ENCODE results near the gene PIGU. TPM values are rescaled to one million over a fixed set of nuclear protein-coding genes. Genes with fewer than 3 reads are reported as not detected.
A peak's percentile ranks its signal among the peaks of the same experiment; 100 is the strongest.

Gene PIGU
- total RNA-seq, 1 donor from 2014 or later, result 45.8 TPM

- TF ChIP-seq CTCF (IDR thresholded peaks at IDR 0.05; ENCODE audit: unreplicated experiment), result no peak
- Mint-ChIP-seq H3K4me3 (ENCODE audit: low read depth) (peak overlapping the region; percentile 79), H3K4me1 (ENCODE audit: low read depth) (peaks cover 19% of the 10 kb centered on the region), H3K9me3 (ENCODE audit: low read depth) (no peaks in the 10 kb centered on the region), H3K27ac (peak overlapping the region; percentile 88), H3K27me3 (peaks cover 22% of the 10 kb centered on the region), H3K36me3 (ENCODE audit: insufficient read depth) (peaks cover 8% of the 10 kb centered on the region)
- peak; percentile 76 for DNase-seq (ENCODE audit: low spot score, unreplicated experiment)
Observed at GRCh38 chr20:34709044-34709830, 32.3 kb upstream of the PIGU start.

- Mint-ChIP-seq H3K4me1 (ENCODE audit: low read depth) (peaks cover 21% of the 10 kb centered on the region), H3K36me3 (ENCODE audit: insufficient read depth) (peaks cover 8% of the 10 kb centered on the region)
- peak; percentile 47 for DNase-seq (ENCODE audit: low spot score, unreplicated experiment)
Observed at GRCh38 chr20:34708621-34709043, 31.7 kb upstream of the PIGU start.

GRCh38 chr20:34706912-34707784, 30.3 kb upstream of the PIGU start:
- Mint-ChIP-seq H3K27me3 (peaks cover 22% of the 10 kb centered on the region), H3K4me3 (ENCODE audit: low read depth) (no peak overlapping the region), H3K9me3 (ENCODE audit: low read depth) (no peaks in the 10 kb centered on the region), H3K27ac (no peak overlapping the region), H3K4me1 (ENCODE audit: low read depth) (peaks cover 30% of the 10 kb centered on the region), H3K36me3 (ENCODE audit: insufficient read depth) (peaks cover 3% of the 10 kb centered on the region)
- DNase-seq (ENCODE audit: low spot score, unreplicated experiment), result no peak
- no peak for TF ChIP-seq CTCF (IDR thresholded peaks at IDR 0.05; ENCODE audit: unreplicated experiment)

More at GRCh38 chr20:34708621-34709043, 31.7 kb upstream of the PIGU start:
- H3K27me3 Mint-ChIP-seq, result peaks cover 22% of the 10 kb centered on the region
- H3K4me3 Mint-ChIP-seq (ENCODE audit: low read depth), result peak overlapping the region; percentile 79
- H3K27ac Mint-ChIP-seq, result peak overlapping the region; percentile 86
- TF ChIP-seq CTCF (IDR thresholded peaks at IDR 0.05; ENCODE audit: unreplicated experiment), result peak; percentile 63
- H3K9me3 Mint-ChIP-seq (ENCODE audit: low read depth), result no peaks in the 10 kb centered on the region

- Mint-ChIP-seq H3K4me1 (ENCODE audit: low read depth) (peaks cover 35% of the 10 kb centered on the region), H3K27me3 (peaks cover 24% of the 10 kb centered on the region), H3K4me3 (ENCODE audit: low read depth) (peak overlapping the region; percentile 15), H3K27ac (no peak overlapping the region), H3K36me3 (ENCODE audit: insufficient read depth) (no peaks in the 10 kb centered on the region), H3K9me3 (ENCODE audit: low read depth) (no peaks in the 10 kb centered on the region)
- no peak for TF ChIP-seq CTCF (IDR thresholded peaks at IDR 0.05; ENCODE audit: unreplicated experiment)
- DNase-seq (ENCODE audit: low spot score, unreplicated experiment), result no peak
Observed at GRCh38 chr20:34706302-34706875, 29.5 kb upstream of the PIGU start.

Measured in progenitor cell of endocrine pancreas (in vitro differentiated cells).